OCI-LY1 (cell line): ENCODE results near the gene HNRNPC.

Source experiments
- H2AFZ ChIP-seq: fragments of 200-600 bp; sonication (generic), shearing (Covaris generic); 2 replicates; pipeline ENCODE4 v1.6.0; 2014; ENCODE audit warnings: antibody characterized with exemption, mild to moderate bottlenecking, low read length
- H3F3A ChIP-seq: fragments of 200-600 bp; sonication (generic), shearing (Covaris generic); 2 replicates; pipeline ENCODE4 v1.6.0; 2014; ENCODE audit warnings: mild to moderate bottlenecking, antibody characterized with exemption, low read length, moderate library complexity; ENCODE audit not compliant: insufficient read depth
- H3K27ac ChIP-seq: fragments of 200-600 bp; sonication (generic); 2 replicates; pipeline ENCODE4 v1.5.1; 2014; ENCODE audit warnings: low read length, mixed run types, mild to moderate bottlenecking, low read depth; ENCODE audit not compliant: poor library complexity, severe bottlenecking
- H3K27me3 ChIP-seq: fragments of 200-600 bp; sonication (generic); 2 replicates; pipeline ENCODE4 v1.6.0; 2014; ENCODE audit warnings: antibody characterized with exemption, mild to moderate bottlenecking, low read length, moderate library complexity; ENCODE audit not compliant: insufficient read depth
- H3K36me3 ChIP-seq: fragments of 200-600 bp; sonication (generic); 2 replicates; pipeline ENCODE4 v1.6.1; 2014; ENCODE audit warnings: mild to moderate bottlenecking, antibody characterized with exemption, low read length, moderate library complexity, mixed read lengths; ENCODE audit not compliant: insufficient read depth
- H3K4me1 ChIP-seq: fragments of 200-600 bp; sonication (generic); 2 replicates; pipeline ENCODE4 v1.5.1; 2014; ENCODE audit warnings: mild to moderate bottlenecking, low read length, moderate library complexity; ENCODE audit not compliant: insufficient read depth, severe bottlenecking
- H3K4me2 ChIP-seq: fragments of 200-600 bp; sonication (generic), shearing (Covaris generic); 2 replicates; pipeline ENCODE4 v1.6.1; 2014; ENCODE audit warnings: low read length
- H3K4me3 ChIP-seq: fragments of 200-600 bp; sonication (generic); 2 replicates; pipeline ENCODE4 v1.5.1; 2014; ENCODE audit warnings: low read length, low read depth, mild to moderate bottlenecking, mixed read lengths; ENCODE audit not compliant: poor library complexity, severe bottlenecking
- H3K79me2 ChIP-seq: fragments of 200-600 bp; shearing (Covaris generic); 2 replicates; pipeline ENCODE4 v1.6.1; 2016; ENCODE audit warnings: mixed run types, low read length, mixed read lengths; ENCODE audit not compliant: insufficient read depth
- H3K9ac ChIP-seq: fragments of 200-600 bp; sonication (generic), shearing (Covaris generic); 2 replicates; pipeline ENCODE4 v1.6.1; 2014; ENCODE audit warnings: mild to moderate bottlenecking, low read length, mixed read lengths
- H3K9me2 ChIP-seq: fragments of 200-600 bp; sonication (generic), shearing (Covaris generic); 2 replicates; pipeline ENCODE4 v1.6.1; 2014; ENCODE audit warnings: low read depth, mild to moderate bottlenecking, low read length, mixed read lengths
- H3K9me3 ChIP-seq: fragments of 200-600 bp; shearing (Covaris generic); 2 replicates; pipeline ENCODE4 v1.6.1; 2014; ENCODE audit warnings: low read length, mixed read lengths
- H4K20me1 ChIP-seq: fragments of 200-600 bp; sonication (generic), shearing (Covaris generic); 2 replicates; pipeline ENCODE4 v1.6.0; 2016; ENCODE audit warnings: mild to moderate bottlenecking, low read length; ENCODE audit not compliant: insufficient read depth
- CTCF ChIP-seq: fragments of 200-600 bp; sonication (generic), shearing (Covaris generic); IDR thresholded peaks from 2 replicates; pipeline ENCODE4 v1.5.1; 2017; ENCODE audit warnings: mild to moderate bottlenecking, antibody characterized with exemption, low read length, moderate library complexity, mixed read lengths
- EZH2 ChIP-seq: fragments of 200-600 bp; sonication (generic), shearing (Covaris generic); IDR thresholded peaks from 2 replicates; pipeline ENCODE4 v1.8.0; 2017; ENCODE audit warnings: borderline replicate concordance, mixed run types, mild to moderate bottlenecking, antibody characterized with exemption, low read length, moderate library complexity, mixed read lengths

Gene HNRNPC

GRCh38 chr14:21192447-21192822 is 76.8 kb downstream of the HNRNPC start:
- H3K4me2 ChIP-seq: peak overlapping the region; percentile 51; the same call in 1 of the 2 replicates
- H3K4me1 ChIP-seq: peaks cover 10% of the 10 kb centered on the region
- H3K27me3 ChIP-seq: peaks cover 4% of the 10 kb centered on the region; the same call in 1 of the 2 replicates
- no peaks in the 10 kb centered on the region for H3K9me3 ChIP-seq
- H3K9me2 ChIP-seq: no peaks in the 10 kb centered on the region
- no peaks in the 10 kb centered on the region for H3K79me2 ChIP-seq
- TF ChIP-seq EZH2 (no peak), CTCF (no peak)
- H3K36me3 ChIP-seq: no peaks in the 10 kb centered on the region
- no peaks in the 10 kb centered on the region for H4K20me1 ChIP-seq
- no peak overlapping the region for H2AFZ ChIP-seq
- H3F3A ChIP-seq: no peaks in the 10 kb centered on the region
- H3K9ac ChIP-seq: no peak overlapping the region
- peak overlapping the region; percentile 39 for H3K4me3 ChIP-seq
- no peak overlapping the region for H3K27ac ChIP-seq

- Histone ChIP-seq H3K9me2 (no peaks in the 10 kb centered on the region), H4K20me1 (no peaks in the 10 kb centered on the region), H3K36me3 (no peaks in the 10 kb centered on the region), H3K27me3 (peaks cover 4% of the 10 kb centered on the region; the same call in 1 of the 2 replicates), H2AFZ (no peak overlapping the region), H3K4me1 (peaks cover 10% of the 10 kb centered on the region), H3K4me2 (peak overlapping the region; percentile 51), H3F3A (no peaks in the 10 kb centered on the region), H3K79me2 (no peaks in the 10 kb centered on the region), H3K4me3 (peak overlapping the region; percentile 39), H3K27ac (no peak overlapping the region), H3K9me3 (no peaks in the 10 kb centered on the region), H3K9ac (no peak overlapping the region)
- no peak for TF ChIP-seq EZH2
- no peak for TF ChIP-seq CTCF
Measured at GRCh38 chr14:21191809-21192446, 77.3 kb downstream of the HNRNPC start.

- no peak overlapping the region for H3K9ac ChIP-seq
- no peak overlapping the region for H2AFZ ChIP-seq
- peaks cover 10% of the 10 kb centered on the region for H3K4me1 ChIP-seq
- H3K4me3 ChIP-seq: peak overlapping the region; percentile 39
- peak overlapping the region; percentile 51 for H3K4me2 ChIP-seq
- no peaks in the 10 kb centered on the region for H3K9me2 ChIP-seq
- H3K9me3 ChIP-seq: no peaks in the 10 kb centered on the region
- H4K20me1 ChIP-seq: no peaks in the 10 kb centered on the region
- TF ChIP-seq CTCF: no peak
- no peak for TF ChIP-seq EZH2
- H3K27ac ChIP-seq: no peak overlapping the region
- H3K36me3 ChIP-seq: no peaks in the 10 kb centered on the region
- H3K27me3 ChIP-seq: peaks cover 4% of the 10 kb centered on the region; the same call in 1 of the 2 replicates
- H3F3A ChIP-seq: no peaks in the 10 kb centered on the region
- H3K79me2 ChIP-seq: no peaks in the 10 kb centered on the region
Measured at GRCh38 chr14:21191261-21191808, 77.9 kb downstream of the HNRNPC start.
